ENCODE results near the gene ANKRD13D.

DNA sequence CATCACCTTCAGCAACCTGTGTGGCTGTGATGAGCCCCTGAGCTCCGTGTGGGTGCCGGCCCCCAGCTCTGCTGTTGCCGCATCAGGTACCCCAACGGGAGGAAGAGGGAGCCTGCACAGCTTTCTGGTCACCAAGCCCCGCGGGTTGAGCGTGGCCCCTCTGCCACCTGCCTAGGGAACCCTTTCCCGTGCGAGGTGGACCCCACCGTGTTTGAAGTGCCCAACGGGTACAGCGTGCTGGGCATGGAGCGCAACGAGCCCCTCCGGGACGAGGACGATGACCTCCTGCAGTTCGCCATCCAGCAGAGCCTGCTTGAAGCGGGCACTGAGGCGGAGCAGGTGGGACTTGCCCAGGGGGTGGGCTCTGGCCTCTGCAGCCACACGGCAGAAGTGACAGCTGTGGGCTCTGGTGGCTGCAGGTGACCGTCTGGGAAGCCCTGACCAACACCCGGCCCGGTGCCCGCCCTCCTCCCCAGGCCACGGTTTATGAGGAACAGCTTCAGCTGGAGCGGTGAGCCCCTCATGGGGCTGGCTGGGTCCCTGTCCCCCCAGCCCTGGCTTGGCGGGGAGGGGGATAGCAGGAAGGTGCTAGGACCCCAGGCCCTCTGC, 12.3 kb downstream of the ANKRD13D start:
- TF ChIP-seq, protein P1, sequence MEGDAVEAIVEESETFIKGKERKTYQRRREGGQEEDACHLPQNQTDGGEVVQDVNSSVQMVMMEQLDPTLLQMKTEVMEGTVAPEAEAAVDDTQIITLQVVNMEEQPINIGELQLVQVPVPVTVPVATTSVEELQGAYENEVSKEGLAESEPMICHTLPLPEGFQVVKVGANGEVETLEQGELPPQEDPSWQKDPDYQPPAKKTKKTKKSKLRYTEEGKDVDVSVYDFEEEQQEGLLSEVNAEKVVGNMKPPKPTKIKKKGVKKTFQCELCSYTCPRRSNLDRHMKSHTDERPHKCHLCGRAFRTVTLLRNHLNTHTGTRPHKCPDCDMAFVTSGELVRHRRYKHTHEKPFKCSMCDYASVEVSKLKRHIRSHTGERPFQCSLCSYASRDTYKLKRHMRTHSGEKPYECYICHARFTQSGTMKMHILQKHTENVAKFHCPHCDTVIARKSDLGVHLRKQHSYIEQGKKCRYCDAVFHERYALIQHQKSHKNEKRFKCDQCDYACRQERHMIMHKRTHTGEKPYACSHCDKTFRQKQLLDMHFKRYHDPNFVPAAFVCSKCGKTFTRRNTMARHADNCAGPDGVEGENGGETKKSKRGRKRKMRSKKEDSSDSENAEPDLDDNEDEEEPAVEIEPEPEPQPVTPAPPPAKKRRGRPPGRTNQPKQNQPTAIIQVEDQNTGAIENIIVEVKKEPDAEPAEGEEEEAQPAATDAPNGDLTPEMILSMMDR (conservative IDR thresholded peaks at IDR 0.05): no peak
- no peak for TF ChIP-seq ZFX (IDR thresholded peaks at IDR 0.05)

Measured in C4-2B (cell line).